Measurements from ENCODE around the gene ASB18.

DNA sequence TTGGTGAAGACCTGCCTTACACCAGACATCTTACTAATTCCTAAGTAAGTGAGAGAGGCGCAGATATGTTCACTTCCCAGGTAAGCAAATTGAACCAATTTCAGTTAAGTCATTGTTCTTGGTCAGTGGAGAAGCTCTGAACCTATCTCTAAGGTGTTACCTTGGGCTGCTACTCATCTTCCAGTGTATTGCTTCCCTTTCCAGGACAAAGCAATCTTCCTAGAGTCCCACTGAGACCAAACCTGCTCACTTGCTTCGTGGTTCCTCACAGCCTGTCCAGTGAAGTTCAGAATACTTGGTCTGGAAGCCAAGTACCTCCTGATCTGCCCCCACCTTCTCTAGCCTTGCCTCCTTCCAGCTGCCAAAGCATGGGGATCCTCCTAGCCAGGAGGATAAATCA lies 73.5 kb downstream of the ASB18 start:
- TF ChIP-seq POLR2A (IDR thresholded peaks at IDR 0.05): no peak
- TF ChIP-seq, protein P1, sequence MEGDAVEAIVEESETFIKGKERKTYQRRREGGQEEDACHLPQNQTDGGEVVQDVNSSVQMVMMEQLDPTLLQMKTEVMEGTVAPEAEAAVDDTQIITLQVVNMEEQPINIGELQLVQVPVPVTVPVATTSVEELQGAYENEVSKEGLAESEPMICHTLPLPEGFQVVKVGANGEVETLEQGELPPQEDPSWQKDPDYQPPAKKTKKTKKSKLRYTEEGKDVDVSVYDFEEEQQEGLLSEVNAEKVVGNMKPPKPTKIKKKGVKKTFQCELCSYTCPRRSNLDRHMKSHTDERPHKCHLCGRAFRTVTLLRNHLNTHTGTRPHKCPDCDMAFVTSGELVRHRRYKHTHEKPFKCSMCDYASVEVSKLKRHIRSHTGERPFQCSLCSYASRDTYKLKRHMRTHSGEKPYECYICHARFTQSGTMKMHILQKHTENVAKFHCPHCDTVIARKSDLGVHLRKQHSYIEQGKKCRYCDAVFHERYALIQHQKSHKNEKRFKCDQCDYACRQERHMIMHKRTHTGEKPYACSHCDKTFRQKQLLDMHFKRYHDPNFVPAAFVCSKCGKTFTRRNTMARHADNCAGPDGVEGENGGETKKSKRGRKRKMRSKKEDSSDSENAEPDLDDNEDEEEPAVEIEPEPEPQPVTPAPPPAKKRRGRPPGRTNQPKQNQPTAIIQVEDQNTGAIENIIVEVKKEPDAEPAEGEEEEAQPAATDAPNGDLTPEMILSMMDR (IDR thresholded peaks at IDR 0.05): no peak
